Breast epithelium (tissue), 4 donors: ENCODE results near the gene SLC44A4. TPM values are rescaled to one million over a fixed set of nuclear protein-coding genes. Genes with fewer than 3 reads are reported as not detected.

Source experiments
- DNase-seq, 2 donors: peaks; one replicate each; pipeline ENCODE4 v3.0.0-alpha.2; 2019; ENCODE audit warnings: low spot score in 2 of 2
- H3K27ac ChIP-seq, 2 donors: fragments of 200-600 bp; sonication (generic) in 1 of 2; one replicate each; pipeline ENCODE4 v1.5.1; 2016 to 2019; ENCODE audit warnings: mild to moderate bottlenecking in 1 of 2
- H3K27me3 ChIP-seq, 2 donors: fragments of 200-600 bp; sonication (generic) in 1 of 2; one replicate each; pipeline versions ENCODE4 v1.5.1 to v1.6.0; 2017 to 2019; ENCODE audit warnings: control low read depth in 1 of 2, mild to moderate bottlenecking in 1 of 2
- H3K36me3 ChIP-seq: fragments of 200-600 bp; one replicate; pipeline ENCODE4 v1.5.1; 2019
- H3K4me1 ChIP-seq, 2 donors: fragments of 200-600 bp; sonication (generic); one replicate each; pipeline ENCODE4 v1.5.1; 2016 to 2019; ENCODE audit warnings: control low read depth in 1 of 2
- H3K4me3 ChIP-seq, 3 donors: fragments of 200-600 bp; sonication (generic); 1 replicate in 2 of 3; 2 replicates in 1 of 3; pipeline ENCODE4 v1.5.1; 2016 to 2019; ENCODE audit warnings: mild to moderate bottlenecking in 3 of 3, moderate library complexity in 2 of 3
- H3K9me3 ChIP-seq, 2 donors: fragments of 200-600 bp; sonication (generic) in 1 of 2; one replicate each; pipeline ENCODE4 v1.5.1; 2016 to 2019; ENCODE audit warnings: control low read depth in 1 of 2
- CTCF ChIP-seq, 3 donors: fragments of 450-650 bp; IDR thresholded peaks; one replicate each; pipeline ENCODE4 v1.5.1; 2016 to 2017; ENCODE audit warnings: antibody characterized with exemption in 3 of 3, mild to moderate bottlenecking in 3 of 3, moderate library complexity in 3 of 3
- POLR2A ChIP-seq: fragments of 450-650 bp; IDR thresholded peaks from one replicate; pipeline ENCODE4 v1.6.1; 2016; ENCODE audit warnings: antibody characterized with exemption, mild to moderate bottlenecking, moderate library complexity
- POLR2AphosphoS5 ChIP-seq, 3 donors: sonication (generic); formaldehyde crosslinking; IDR thresholded peaks; one replicate each; pipeline ENCODE4 v1.6.1; 2017; ENCODE audit warnings: antibody characterized with exemption in 3 of 3
- intact Hi-C: fragments of 100-400 bp; cut with DNase I; formaldehyde crosslinking; loops from one replicate; pipeline ENCODE4 v1.15.1; 2023; ENCODE audit warnings: low total_unique reads
- total RNA-seq, 3 donors: library from RNA; depleted of rRNA; stranded (reverse); fragments of >200 nt; gene quantifications; one replicate each; pipeline ENCODE4 v1.1.0, GENCODE V29; 2016

Gene SLC44A4
- 10 to 100 TPM in 2 of 3 donors, under 1 TPM in 1; 0.32 to 35.4 (median 10.5) TPM for total RNA-seq

GRCh38 chr6:31878726-31879125 is at the start of gene SLC44A4:
Gene SLC44A4, minus strand, starts transcription at chr6:31878997. Its CDS starts 17 bp downstream, at chr6:31878980.
- TF ChIP-seq POLR2AphosphoS5 (IDR thresholded peaks at IDR 0.05) (no peak), POLR2A (no peak), CTCF (IDR thresholded peaks at IDR 0.05) (no peak)
- Histone ChIP-seq H3K4me3 (peak within 1 kb of the TSS in 2 of 3 donors; percentile 30 to 48), H3K4me1 (no peaks in the 10 kb centered on the region), H3K9me3 (no peaks in the 10 kb centered on the region), H3K36me3 (peaks cover 16% of the 10 kb centered on the region), H3K27me3 (no peaks in the 10 kb centered on the region), H3K27ac (peak within 1 kb of the TSS; percentile 53 to 59)
- intact Hi-C loops = no loop called here
- DNase-seq = no peak

- H3K27me3 ChIP-seq = no peaks in the 10 kb centered on the region
- no peak for TF ChIP-seq POLR2AphosphoS5 (IDR thresholded peaks at IDR 0.05)
- TF ChIP-seq POLR2A = no peak
- TF ChIP-seq CTCF (IDR thresholded peaks at IDR 0.05) = no peak
- no peaks in the 10 kb centered on the region for H3K36me3 ChIP-seq
- intact Hi-C loops = no loop called here
- peak overlapping the region in 1 of 3 donors; percentile 54 for H3K4me3 ChIP-seq
- no peaks in the 10 kb centered on the region for H3K4me1 ChIP-seq
- H3K9me3 ChIP-seq = no peaks in the 10 kb centered on the region
- no peak for DNase-seq
- no peak overlapping the region for H3K27ac ChIP-seq
These were observed 49.8 kb upstream of the SLC44A4 start for GRCh38 chr6:31928672-31928939.

GRCh38 chr6:31927863-31928671 is 49.3 kb upstream of the SLC44A4 start:
- DNase-seq = no peak
- H3K9me3 ChIP-seq = no peaks in the 10 kb centered on the region
- intact Hi-C loops = no loop called here
- peak overlapping the region; percentile 26 to 54 (median 42) for H3K4me3 ChIP-seq
- H3K27me3 ChIP-seq = no peaks in the 10 kb centered on the region
- no peak for TF ChIP-seq POLR2AphosphoS5 (IDR thresholded peaks at IDR 0.05)
- no peak for TF ChIP-seq POLR2A
- TF ChIP-seq CTCF (IDR thresholded peaks at IDR 0.05) = no peak
- H3K27ac ChIP-seq = peak overlapping the region in 1 of 2 donors; percentile 43
- no peaks in the 10 kb centered on the region for H3K36me3 ChIP-seq
- H3K4me1 ChIP-seq = no peaks in the 10 kb centered on the region

GRCh38 chr6:31927242-31927862 is 48.6 kb upstream of the SLC44A4 start, which contains the start of gene C2:
Gene C2, plus strand, starts transcription at chr6:31927717. Its CDS starts 36 bp downstream, at chr6:31927753.
- TF ChIP-seq POLR2AphosphoS5 (IDR thresholded peaks at IDR 0.05) = no peak
- TF ChIP-seq POLR2A = no peak
- TF ChIP-seq CTCF (IDR thresholded peaks at IDR 0.05) = no peak
- H3K36me3 ChIP-seq = no peaks in the 10 kb centered on the region
- H3K4me1 ChIP-seq = no peaks in the 10 kb centered on the region
- H3K9me3 ChIP-seq = no peaks in the 10 kb centered on the region
- H3K4me3 ChIP-seq = peak within 1 kb of the TSS; percentile 26 to 54 (median 42)
- no peaks in the 10 kb centered on the region for H3K27me3 ChIP-seq
- H3K27ac ChIP-seq = peak within 1 kb of the TSS in 1 of 2 donors; percentile 43
- no peak for DNase-seq
- intact Hi-C loops = no loop called here

- no peak overlapping the region for H3K4me3 ChIP-seq
- H3K27ac ChIP-seq = no peak overlapping the region
- no peak for DNase-seq
- H3K27me3 ChIP-seq = no peaks in the 10 kb centered on the region
- intact Hi-C loops = no loop called here
- H3K9me3 ChIP-seq = no peaks in the 10 kb centered on the region
- H3K36me3 ChIP-seq = no peaks in the 10 kb centered on the region
- TF ChIP-seq CTCF (IDR thresholded peaks at IDR 0.05) (no peak), POLR2AphosphoS5 (IDR thresholded peaks at IDR 0.05) (no peak), POLR2A (no peak)
- H3K4me1 ChIP-seq = no peaks in the 10 kb centered on the region
These were observed 44.1 kb upstream of the SLC44A4 start for GRCh38 chr6:31922942-31923341.
